DMS 273 (cell line): ENCODE results near the gene HOTAIR.
A peak's percentile ranks its signal among the peaks of the same experiment; 100 is the strongest.

Experiments used
- DNase-seq: peaks from one replicate; lab custom pipeline; 2025; ENCODE audit not compliant: unreplicated experiment; lab: John Stamatoyannopoulos, UW

HOTAIR gene

DNA sequence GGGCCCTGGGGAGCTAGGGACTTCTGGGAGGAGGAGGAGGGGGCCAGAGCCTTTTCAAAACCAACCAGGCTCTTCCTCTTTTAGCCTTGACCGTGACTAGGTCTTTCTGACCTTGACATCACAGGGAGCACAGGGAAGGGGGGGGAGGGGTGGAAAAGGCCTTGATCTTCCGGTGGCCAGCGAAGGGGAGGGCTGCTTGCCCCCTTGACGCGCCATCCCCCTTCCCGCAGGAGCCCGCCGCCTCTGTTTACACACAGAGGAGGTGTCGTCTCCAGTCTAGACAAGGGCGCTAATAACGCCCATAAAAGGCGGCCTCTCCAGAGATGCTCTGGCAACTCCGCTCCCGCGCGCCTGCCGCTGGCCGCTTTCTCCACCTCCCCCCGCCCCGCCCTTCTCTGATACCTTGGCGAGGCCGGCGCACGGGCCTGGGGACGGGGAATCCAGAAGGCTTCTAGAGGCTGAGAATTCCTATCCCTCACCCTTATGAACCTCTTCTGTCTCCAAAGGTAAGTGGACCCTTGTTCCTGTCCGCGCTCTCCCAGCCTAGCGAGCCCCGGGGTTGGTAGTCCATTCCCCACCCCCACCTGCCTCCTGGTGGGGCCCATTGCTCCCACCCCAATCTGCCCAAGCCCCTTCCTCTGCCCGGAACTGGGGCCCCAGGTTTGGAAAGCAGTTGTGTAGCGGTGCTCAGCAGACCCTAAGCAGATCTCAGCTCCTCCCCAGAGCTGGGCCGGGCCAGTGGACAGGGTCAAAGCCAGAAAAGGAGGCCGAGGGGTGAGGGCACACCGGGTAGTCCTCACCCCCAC, 24.9 kb downstream of the HOTAIR start:
- DNase-seq, result peak; percentile 44

DNA sequence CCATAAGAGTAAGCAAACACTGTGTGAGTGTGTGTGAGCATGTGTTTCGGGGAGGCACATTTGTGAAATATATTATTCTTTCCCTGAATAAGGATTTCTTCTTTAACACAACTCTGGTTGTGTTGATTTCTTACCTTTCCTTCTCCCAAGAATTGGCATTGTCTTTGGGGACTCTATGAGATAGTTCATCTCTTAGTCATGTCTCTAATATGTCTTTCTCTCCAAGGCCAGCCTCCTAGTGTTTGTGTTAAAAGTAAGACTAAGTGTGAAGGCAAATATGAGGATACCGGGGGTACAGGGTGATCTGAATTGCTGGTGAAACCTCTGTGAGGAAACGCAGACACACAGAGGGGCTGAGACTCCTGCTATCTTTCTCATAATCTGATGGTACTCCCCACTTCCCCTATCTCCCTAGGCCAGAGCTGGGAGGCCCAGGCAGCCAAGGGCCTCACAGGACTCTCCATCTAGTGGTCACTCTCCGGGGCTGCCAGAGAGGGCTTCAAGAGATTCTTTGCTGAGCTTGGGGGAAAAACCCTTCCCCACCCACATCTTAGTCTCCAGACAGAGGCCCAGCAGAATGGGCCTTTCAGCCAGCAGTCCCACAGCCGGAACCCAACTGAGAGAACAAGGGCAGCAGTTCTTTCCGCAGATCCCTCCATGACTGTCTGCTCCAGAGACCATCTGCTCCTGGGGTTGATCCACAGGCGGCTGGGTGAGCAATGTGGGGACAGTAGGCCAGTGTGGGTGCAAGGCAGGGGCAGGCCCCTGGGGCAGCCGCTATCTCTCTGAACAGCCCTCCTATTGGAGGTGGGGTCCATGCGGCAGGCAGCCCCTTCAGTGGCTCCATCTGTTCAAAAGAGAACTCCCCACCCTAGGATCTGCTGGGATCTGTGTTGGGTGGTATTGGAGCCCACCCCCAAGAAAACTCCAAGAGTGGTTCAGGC, 25.8 kb downstream of the HOTAIR start:
- no peak for DNase-seq

DNA sequence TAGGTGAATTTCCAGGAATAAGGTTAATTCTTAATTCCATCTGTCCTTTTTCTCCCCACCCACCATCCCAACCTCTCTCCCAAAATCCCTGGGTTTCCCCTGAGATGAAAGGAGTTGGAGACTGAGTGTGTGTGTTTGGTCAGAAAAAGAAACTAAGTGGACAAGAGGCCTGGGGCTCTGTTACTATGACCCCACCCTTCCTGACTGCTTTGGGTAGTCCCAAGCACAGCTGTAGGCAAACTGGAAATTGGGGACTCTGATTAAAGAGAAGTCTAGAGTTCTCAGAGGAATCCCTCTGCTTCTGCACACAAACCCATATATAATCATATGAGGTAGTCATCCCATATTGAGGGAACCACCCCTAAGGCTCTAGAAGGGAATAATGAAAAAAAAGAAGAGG, 27.0 kb downstream of the HOTAIR start:
- DNase-seq, result no peak

DNA sequence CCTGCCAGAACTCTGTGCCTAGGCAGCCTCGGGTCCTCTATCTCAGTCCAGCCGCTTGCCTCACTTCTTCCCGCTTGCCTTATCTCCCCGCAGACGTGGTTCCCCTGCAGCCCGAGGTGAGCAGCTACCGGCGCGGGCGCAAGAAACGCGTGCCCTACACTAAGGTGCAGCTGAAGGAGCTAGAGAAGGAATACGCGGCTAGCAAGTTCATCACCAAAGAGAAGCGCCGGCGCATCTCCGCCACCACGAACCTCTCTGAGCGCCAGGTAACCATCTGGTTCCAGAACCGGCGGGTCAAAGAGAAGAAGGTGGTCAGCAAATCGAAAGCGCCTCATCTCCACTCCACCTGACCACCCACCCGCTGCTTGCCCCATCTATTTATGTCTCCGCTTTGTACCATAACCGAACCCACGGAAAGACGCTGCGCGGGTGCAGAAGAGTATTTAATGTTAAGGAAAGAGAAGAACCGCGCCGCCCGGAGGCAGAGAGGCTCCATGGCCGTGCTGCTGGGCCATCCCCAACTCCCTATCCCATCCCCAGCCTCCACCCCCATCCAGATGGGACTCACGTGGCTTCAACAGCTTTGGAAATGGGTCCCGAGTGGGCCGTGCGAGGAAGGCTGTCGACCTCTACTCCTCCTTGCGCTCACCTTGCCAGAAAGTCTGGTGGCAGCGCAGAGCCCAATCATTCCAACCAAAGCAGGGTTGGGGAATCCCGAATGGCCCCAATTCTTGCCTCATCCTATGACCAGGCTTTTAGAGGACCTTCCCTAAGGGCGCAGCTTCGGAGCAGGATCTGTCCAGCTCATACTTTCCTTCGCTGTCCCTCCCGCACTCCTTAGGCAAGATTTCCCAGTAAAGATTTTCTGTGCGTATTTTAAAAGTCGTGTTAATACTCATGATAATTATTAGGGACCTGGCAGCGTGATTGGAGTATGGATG, 29.6 kb downstream of the HOTAIR start:
- DNase-seq, result peak; percentile 18

DNA sequence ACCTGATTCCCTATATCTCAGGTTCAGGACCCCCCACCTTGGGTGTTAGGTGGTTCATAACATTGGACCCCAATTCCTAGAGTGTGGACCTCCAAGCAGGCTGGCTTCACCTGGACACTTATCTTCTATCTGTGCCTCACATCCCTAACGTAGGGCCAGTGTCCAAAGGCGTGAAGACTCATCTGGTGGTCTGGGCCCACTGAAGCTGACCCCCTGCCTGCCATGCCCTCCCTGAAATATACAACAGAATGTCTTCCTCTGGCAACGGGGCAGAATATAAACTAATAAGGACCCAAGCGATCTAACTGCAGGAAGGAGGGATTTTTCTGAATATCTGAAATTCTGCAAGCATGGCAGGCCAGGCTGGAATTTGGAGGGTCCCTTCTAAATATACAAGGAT, 30.5 kb downstream of the HOTAIR start:
- no peak for DNase-seq

DNA sequence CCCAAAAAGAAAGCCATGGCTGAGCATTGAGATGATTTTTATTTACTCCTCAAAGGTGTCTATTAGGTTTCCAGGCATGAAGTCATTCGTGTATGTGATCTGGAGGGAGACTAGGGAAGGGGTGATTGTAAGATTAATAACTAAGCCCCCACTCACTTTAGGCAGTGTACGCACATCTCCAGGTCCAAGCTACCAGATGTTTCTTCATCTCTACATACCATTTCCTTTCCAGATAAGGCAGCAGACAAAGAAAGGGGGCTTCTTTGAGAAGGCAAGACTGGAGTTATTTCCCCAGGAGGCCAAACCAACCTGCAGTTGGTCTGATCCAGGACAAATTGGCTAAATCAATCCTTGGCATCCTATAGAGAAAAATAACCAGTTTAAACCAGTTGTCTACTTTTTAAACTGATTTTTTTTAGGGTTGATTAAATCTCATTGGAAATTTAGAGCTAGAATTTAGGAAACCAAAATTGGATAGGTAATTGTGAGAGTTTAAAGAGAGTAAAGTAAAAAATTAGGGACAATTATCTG, 32.2 kb downstream of the HOTAIR start:
- DNase-seq, result no peak

DNA sequence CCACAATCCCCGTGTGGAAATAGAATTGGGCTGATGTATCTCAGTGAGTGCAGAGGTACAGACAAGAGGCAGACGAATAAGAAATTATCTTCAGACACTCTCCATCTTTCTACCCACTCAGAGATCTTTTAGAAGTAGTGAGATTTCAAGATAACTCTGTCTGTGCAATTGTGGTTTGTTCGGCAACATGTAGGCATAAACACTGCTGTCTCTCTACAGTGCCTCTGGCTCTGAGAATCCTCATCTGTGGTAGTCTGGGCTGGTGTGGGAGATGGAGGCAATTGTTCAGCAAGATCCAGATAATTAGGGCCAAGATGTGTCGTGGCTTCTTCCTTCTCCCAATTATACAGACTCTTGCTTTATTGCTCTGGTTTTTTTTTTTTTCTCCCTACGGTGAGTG, 33.0 kb downstream of the HOTAIR start:
- no peak for DNase-seq

DNA sequence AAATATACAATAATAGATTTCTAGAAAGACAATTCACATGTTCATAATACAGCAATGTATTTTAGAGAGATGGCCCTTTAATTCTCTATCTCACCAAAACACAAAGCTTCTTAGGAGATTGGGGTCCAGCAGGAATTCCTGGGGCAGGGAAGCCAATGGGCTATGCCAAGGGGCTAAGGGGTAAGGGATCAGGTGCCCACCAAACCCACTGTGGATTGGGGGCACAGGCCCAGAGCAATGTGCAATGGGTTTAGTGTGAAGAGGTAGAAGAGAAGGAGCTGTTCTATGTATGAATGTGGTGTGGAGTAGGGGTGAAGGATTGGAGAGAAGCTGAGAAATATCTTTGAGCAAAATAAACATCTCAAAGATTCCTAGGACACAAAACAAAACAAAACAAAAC, 33.6 kb downstream of the HOTAIR start:
- no peak for DNase-seq

DNA sequence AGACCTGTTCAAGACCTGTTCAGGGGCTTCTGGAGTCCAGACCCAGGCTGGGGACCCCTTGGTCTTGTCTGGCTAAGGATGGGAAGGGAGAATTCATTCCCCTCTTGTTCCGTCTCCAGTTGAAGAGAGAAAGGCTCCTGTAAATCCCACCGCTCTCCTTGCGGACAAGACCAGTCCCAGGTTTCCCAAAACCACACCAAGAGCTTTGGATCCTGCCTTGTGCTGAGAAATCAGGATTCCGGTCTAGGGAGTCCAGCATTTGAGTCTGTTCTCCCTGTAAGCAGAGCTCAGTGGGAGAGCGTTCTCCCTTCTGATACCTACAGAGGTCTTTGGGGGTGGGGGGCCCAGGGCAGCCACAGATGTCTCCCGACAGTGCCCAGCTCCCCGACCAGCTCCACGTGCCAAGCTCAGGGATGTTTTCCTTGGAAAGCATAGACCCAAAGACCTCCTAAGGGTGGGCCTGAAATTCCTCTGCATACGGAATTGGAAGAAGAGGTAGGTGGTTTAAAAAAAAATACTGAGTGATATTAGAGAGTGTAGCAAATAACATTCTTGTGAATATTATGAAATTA, 34.2 kb downstream of the HOTAIR start:
- DNase-seq, result no peak

DNA sequence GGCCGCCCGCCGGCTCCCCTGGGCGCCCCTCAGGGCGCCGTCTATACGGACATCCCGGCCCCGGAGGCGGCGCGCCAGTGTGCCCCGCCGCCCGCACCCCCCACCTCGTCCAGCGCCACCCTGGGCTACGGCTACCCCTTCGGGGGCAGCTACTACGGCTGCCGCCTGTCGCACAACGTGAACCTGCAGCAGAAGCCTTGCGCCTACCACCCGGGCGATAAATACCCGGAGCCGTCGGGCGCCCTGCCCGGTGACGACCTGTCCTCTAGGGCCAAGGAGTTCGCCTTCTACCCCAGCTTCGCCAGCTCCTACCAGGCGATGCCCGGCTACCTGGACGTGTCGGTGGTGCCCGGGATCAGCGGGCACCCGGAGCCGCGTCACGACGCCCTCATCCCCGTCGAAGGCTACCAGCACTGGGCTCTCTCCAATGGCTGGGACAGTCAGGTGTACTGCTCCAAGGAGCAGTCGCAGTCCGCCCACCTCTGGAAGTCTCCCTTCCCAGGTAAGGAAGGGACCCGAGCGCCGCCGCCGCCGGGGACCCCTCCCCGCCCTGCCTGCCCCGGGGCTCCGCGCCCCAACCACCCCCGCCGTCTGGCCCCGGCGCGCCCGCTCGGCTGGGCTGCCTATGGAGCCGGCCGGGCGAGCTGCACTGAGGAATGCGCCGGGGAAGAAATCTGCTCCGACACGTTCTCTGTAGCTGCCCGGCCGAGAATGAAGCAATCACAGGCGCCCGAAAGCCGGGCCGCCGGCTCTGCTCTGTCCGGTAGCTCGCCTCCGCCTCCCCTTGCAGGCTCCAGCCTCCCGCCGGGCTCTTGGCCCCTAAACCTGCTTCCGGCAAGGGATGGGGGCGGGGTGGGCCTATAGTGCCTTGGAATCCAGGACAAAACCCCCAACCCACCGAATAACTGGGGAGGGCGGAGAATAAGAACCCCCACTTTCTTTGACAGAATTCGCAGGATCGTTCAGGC, 35.3 kb downstream of the HOTAIR start:
- peak; percentile 49 for DNase-seq

DNA sequence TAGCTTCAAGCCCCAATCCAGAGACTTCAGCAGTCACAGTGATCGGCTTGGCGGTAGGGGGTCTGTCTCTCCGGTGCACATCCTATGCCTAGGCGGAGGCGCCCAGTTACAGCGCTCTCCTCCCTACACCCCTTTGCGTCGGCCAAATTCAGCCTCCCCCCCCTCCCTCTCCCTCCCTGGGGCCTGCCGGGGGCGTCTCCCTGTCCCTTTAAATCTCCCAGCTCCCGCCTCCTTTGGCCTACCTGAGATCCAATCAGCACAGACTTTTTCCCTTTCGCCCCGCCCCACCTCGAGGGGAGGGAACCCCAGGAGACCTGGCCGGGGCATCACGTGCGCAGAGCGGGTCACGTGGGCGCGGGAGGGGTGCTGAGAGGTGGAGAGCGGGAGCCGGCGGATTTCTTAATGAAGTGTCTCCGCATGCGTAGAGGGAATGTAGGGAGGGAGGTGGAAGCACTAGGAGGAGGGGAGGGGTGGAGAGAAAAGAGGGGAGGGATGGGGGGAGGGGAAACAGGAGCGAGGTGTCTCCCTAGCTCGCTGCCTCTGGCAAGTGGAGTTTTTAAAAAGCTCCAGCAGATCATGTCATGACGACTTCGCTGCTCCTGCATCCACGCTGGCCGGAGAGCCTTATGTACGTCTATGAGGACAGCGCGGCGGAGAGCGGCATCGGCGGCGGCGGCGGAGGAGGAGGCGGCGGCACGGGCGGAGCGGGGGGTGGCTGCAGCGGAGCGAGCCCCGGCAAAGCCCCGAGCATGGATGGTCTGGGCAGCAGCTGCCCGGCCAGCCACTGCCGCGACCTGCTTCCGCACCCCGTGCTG, 36.2 kb downstream of the HOTAIR start, which contains the start of gene HOXC13:
Gene HOXC13 (plus strand): TSS at position 506 of the 815 bp plus-strand sequence. CDS start 76 bp downstream, at position 582.
- peak; percentile 97 for DNase-seq

DNA sequence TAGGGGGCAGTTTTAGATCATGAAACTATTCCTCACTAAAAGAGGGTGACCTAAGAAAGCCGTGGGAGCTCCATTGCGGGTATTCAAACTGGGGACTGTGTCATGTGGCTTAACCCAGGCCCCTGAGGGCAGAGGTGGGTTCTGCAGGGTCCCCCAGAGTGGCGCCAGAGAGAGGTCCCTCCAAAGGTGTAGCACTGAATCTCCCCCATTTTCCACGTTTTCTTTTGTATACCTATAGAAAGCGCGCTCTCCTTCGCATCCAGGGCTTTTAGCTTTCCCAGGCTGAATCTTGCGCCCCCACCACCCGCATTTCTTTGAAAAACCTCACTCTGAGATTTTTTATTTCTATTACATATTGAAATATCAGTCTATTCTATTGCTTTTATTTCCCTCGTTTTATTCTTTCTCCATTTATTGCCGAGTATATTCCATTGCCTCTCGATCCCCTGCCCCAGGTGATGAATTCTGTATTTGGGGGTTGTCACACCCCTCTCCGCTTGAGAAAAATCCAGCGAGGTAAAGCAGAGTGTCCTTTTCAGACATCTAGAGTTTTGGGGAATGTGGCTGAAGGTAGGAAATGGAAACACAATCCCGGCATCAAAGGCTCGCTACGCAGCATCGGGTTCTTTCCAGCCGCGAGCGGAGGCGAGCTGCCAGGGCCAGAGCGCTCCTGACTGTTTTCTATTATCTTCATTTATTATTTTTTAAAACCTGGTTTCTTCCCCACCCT, 37.0 kb downstream of the HOTAIR start:
- DNase-seq, result no peak

DNA sequence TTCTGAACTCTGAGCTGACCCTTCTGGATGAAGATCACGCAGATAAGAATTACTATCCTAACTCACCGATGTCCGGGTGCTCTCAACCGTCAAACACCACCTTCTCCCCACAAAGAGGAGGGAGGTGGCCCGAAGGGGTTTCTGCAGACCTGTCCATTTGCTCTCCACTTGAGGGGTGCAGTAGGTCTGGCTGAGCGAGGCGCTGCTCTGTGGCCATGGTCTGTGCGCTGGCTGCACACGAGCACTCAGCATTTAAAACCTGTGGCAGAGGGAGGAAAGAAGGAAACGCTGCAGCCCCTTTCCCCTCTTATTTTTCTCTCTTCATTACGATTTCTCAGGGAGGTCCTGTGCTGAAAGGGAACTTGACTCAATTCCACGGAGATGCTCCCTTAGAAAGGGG, 37.7 kb downstream of the HOTAIR start:
- DNase-seq, result no peak

DNA sequence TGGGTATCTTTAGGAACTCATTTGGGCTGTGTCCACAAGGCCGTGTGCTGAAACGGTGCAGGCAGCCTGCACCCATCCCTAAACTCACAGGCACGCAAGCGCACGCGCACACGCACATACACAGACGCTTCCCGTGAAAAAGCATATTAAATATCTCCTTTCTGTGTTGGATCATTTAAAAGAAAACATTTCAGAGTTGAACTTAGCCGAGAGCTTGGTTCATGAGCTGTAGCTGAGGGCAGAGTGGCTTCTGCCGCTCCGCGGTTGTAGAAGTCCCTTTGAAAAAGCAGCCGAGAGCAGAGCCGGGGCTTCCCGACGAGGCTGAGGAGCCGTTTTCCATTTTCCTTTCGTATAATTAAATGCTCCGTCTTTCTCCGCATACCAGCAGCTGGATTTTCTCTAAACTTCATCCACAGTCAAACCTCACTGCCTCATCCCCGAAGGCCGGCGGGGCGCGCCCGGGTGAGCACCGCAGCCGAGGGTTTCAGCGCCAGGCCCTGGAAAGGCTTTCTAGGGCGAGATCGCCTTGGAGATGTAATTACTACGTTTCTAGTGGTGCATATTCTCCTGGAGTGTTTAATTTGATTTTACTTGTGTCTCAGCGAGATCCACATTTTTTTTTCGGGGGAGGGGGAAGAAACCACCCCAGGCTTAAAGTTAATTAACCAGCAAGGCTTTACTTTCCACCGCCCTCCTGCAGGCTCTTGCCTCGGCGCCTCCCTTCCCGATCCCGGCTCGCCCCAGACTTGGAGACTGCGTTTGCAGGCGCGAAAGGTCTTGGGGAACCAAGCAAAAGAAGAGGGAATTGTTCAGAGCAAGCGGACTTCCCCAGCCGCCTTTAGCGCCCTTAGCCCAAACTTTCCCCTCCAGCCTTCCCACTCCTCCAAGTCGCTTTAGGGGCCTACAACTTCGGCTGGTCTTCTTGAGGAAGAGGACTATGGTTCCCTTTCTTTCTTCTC, 39.1 kb downstream of the HOTAIR start:
- no peak for DNase-seq

DNA sequence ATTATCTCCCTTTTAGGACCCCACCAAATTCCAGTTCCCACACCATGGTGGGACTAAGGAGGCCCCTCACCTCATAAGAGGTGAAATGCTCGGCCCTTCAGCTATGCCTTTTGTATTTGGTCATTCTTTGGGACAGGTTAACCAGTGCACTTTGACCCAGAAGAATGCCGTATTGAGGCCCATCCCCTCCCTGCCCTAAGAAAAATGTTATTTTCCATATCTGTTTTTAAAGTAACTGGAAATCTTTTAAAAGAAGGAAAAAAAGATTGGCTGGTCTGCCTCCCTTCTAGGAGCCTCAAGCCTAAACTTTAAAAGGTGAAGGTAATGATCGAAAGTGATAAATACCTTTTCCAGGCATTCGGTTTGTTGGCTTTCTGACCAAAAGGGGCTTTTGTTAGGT, 41.8 kb downstream of the HOTAIR start:
- DNase-seq, result no peak

DNA sequence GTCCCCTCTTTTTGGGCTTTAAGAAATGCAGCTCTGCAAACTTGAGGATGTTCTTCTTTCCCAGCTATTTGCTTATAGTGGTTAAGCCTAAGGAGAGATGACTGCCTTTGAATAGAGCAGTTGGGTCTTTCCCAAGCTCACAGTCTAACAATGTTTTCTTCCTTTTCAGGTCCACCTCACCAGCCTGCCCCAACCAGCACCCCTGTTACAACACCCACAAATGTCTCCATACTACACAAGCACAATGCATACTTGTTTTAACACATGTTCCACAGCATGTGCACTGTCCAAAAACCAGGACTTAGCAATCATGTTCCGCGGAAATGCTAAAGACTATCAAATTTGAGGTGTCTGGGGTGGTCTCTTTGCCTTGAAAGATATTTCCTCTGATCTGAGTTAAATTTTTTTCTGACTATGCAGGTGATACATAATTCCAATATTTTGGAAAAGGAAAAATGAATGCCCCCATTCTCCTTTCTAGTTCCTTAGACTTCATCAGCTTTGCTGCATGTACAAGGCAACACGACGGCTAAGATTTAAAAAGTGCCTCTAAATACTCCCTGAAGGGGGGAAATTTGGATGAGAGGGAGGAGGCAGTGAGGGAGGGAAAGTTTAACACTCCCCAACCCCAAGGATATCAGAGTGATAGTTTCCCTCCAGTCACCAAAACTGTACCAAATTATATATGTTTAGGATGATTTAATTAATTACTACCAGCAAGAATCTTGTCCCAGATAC, 42.7 kb downstream of the HOTAIR start:
- no peak for DNase-seq
